Mammary epithelial cell (primary cell): ENCODE results near the gene MT1G.

ENCODE experiments used
- CTCF ChIP-seq, 2 donors: IDR thresholded peaks in 1 of 2; conservative IDR thresholded peaks in 1 of 2; 2 replicates each; pipeline ENCODE4 v1.5.1; 2011 to 2012; ENCODE audit warnings: inconsistent platforms in 2 of 2, low read length in 2 of 2, mild to moderate bottlenecking in 2 of 2, control low read depth in 1 of 2, low read depth in 1 of 2; ENCODE audit not compliant: insufficient read depth in 1 of 2; ENCODE audit errors: extremely low read depth in 1 of 2
- EZH2 ChIP-seq: IDR thresholded peaks from 2 replicates; pipeline ENCODE4 v1.6.1; 2012; ENCODE audit warnings: low read length, inconsistent platforms, borderline replicate concordance

GRCh38 chr16:56675685-56676210 lies 7.9 kb upstream of the MT1G start:
- TF ChIP-seq CTCF (conservative IDR thresholded peaks at IDR 0.05 in 1 of 2, IDR thresholded peaks at IDR 0.05 in 1 of 2; ENCODE audit: extremely low read depth in 1 of 2, insufficient read depth in 1 of 2, low read depth in 1 of 2, low read length in 2 of 2) (no peak), EZH2 (no peak)
